CD4-positive, alpha-beta T cell treated with Interleukin-1 beta for 1 hour (primary cell): Measurements from ENCODE around the gene RCOR1.
"Not testable (repeated sequence)": the region's sequence is repeated elsewhere in the genome, so short reads cannot be mapped to it uniquely, and the experiment has no call there.

Source experiments
- DNase-seq, 2 donors: peaks; one replicate each; pipeline ENCODE4 v3.0.0-alpha.2; 2020 to 2022

Gene RCOR1

GRCh38 chr14:102633906-102634595 lies 41.6 kb downstream of the RCOR1 start:
- DNase-seq: no peak

- not testable (repeated sequence) for DNase-seq
These were observed 47.2 kb downstream of the RCOR1 start for GRCh38 chr14:102639611-102640010.

GRCh38 chr14:102644523-102644922 lies 52.1 kb downstream of the RCOR1 start:
- no peak for DNase-seq

- DNase-seq: no peak
These were observed 53.4 kb downstream of the RCOR1 start for GRCh38 chr14:102645746-102646440.

GRCh38 chr14:102646615-102647014 lies 54.2 kb downstream of the RCOR1 start:
- DNase-seq: no peak

- no peak for DNase-seq
These were observed 59.7 kb downstream of the RCOR1 start for GRCh38 chr14:102652194-102652593.

GRCh38 chr14:102654298-102654697 lies 61.8 kb downstream of the RCOR1 start:
- DNase-seq: no peak

- DNase-seq: no peak
These were observed 62.7 kb downstream of the RCOR1 start for GRCh38 chr14:102655137-102655536.

GRCh38 chr14:102659797-102660196 lies 67.3 kb downstream of the RCOR1 start:
- DNase-seq: no peak

- no peak for DNase-seq
These were observed 69.2 kb downstream of the RCOR1 start for GRCh38 chr14:102661614-102662013.

- DNase-seq: no peak
These were observed 70.4 kb downstream of the RCOR1 start for GRCh38 chr14:102662636-102663430.

- DNase-seq: no peak
These were observed 71.0 kb downstream of the RCOR1 start for GRCh38 chr14:102663440-102663839.

GRCh38 chr14:102665621-102666020 lies 73.2 kb downstream of the RCOR1 start:
- no peak for DNase-seq

GRCh38 chr14:102666635-102667034 lies 74.2 kb downstream of the RCOR1 start:
- DNase-seq: no peak

GRCh38 chr14:102667703-102668102 lies 75.3 kb downstream of the RCOR1 start:
- DNase-seq: no peak

- DNase-seq: no peak
These were observed 75.9 kb downstream of the RCOR1 start for GRCh38 chr14:102668291-102668873.

- no peak for DNase-seq
These were observed 79.0 kb downstream of the RCOR1 start for GRCh38 chr14:102671410-102671809.

- no peak for DNase-seq
These were observed 80.0 kb downstream of the RCOR1 start for GRCh38 chr14:102672410-102672960.

GRCh38 chr14:102675396-102675795 lies 82.9 kb downstream of the RCOR1 start:
- no peak for DNase-seq

GRCh38 chr14:102678394-102678793 lies 85.9 kb downstream of the RCOR1 start:
- DNase-seq: no peak

- DNase-seq: no peak
These were observed 91.2 kb downstream of the RCOR1 start for GRCh38 chr14:102683399-102684297.

- DNase-seq: no peak
These were observed 91.8 kb downstream of the RCOR1 start for GRCh38 chr14:102684298-102684663.
